ENCODE measurements around the gene CEP350. TPM values are rescaled to one million over a fixed set of nuclear protein-coding genes. Genes with fewer than 3 reads are reported as not detected.

CEP350 gene
- total and polyA plus RNA-seq, 2 of the 13 experiments (the other 11 are each of a cell fraction or from before 2014, with no cell fraction given): 7.6 to 35.9 TPM

DNA sequence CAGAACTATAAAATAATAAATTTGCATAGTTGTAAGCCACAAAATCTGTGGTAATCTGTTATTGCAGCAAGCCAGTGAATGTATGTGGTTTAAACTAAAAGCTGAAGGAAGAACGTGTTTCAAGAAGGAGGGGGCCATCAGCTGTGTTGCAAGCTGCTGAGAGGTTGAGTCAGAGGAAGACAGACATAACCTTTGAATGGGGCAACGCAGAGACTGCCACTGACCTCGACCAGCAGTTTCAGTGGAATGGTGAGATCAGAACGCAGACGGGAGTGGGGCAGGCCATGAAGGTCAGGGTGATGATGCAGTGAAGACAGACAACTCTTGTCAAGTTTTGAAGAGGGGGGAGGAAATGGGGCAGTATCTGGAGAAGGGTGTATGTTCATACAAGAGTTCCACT is 176.9 kb downstream of the CEP350 start (continued):
- TF ChIP-seq, protein P1, sequence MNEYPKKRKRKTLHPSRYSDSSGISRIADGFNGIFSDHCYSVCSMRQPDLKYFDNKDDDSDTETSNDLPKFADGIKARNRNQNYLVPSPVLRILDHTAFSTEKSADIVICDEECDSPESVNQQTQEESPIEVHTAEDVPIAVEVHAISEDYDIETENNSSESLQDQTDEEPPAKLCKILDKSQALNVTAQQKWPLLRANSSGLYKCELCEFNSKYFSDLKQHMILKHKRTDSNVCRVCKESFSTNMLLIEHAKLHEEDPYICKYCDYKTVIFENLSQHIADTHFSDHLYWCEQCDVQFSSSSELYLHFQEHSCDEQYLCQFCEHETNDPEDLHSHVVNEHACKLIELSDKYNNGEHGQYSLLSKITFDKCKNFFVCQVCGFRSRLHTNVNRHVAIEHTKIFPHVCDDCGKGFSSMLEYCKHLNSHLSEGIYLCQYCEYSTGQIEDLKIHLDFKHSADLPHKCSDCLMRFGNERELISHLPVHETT (CRISPR knock-in tag; conservative IDR thresholded peaks at IDR 0.05): no peak
- no peak for TF ChIP-seq ARNT2 (CRISPR knock-in tag; IDR thresholded peaks at IDR 0.05; ENCODE audit: low read depth)
- TF ChIP-seq ZNF329 (CRISPR knock-in tag; IDR thresholded peaks at IDR 0.05; ENCODE audit: low read depth): no peak
- TF ChIP-seq ZNF326 (CRISPR knock-in tag; IDR thresholded peaks at IDR 0.05; ENCODE audit: borderline replicate concordance): no peak
- TF ChIP-seq DNMT1 (CRISPR knock-in tag; IDR thresholded peaks at IDR 0.05): no peak
- TF ChIP-seq, protein P2, sequence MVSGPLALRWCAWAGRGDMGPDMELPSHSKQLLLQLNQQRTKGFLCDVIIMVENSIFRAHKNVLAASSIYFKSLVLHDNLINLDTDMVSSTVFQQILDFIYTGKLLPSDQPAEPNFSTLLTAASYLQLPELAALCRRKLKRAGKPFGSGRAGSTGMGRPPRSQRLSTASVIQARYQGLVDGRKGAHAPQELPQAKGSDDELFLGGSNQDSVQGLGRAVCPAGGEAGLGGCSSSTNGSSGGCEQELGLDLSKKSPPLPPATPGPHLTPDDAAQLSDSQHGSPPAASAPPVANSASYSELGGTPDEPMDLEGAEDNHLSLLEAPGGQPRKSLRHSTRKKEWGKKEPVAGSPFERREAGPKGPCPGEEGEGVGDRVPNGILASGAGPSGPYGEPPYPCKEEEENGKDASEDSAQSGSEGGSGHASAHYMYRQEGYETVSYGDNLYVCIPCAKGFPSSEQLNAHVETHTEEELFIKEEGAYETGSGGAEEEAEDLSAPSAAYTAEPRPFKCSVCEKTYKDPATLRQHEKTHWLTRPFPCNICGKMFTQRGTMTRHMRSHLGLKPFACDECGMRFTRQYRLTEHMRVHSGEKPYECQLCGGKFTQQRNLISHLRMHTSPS (CRISPR knock-in tag; IDR thresholded peaks at IDR 0.05; ENCODE audit: low read depth): no peak
- TF ChIP-seq NR2F1 (CRISPR knock-in tag; IDR thresholded peaks at IDR 0.05): peak in 1 of 2 experiments; percentile 32; a peak in 1 of 4 replicates
- TF ChIP-seq, protein P3, sequence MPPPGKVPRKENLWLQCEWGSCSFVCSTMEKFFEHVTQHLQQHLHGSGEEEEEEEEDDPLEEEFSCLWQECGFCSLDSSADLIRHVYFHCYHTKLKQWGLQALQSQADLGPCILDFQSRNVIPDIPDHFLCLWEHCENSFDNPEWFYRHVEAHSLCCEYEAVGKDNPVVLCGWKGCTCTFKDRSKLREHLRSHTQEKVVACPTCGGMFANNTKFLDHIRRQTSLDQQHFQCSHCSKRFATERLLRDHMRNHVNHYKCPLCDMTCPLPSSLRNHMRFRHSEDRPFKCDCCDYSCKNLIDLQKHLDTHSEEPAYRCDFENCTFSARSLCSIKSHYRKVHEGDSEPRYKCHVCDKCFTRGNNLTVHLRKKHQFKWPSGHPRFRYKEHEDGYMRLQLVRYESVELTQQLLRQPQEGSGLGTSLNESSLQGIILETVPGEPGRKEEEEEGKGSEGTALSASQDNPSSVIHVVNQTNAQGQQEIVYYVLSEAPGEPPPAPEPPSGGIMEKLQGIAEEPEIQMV (CRISPR knock-in tag; IDR thresholded peaks at IDR 0.05; ENCODE audit: low read depth): no peak
- peak; percentile 51 for TF ChIP-seq SKI (IDR thresholded peaks at IDR 0.05; ENCODE audit: partially characterized antibody)
- TF ChIP-seq HDAC2 (CRISPR knock-in tag; IDR thresholded peaks at IDR 0.05): no peak
- TF ChIP-seq SMARCE1 (IDR thresholded peaks at IDR 0.05; ENCODE audit: borderline replicate concordance): no peak
- no peak for TF ChIP-seq SRSF1 (optimal IDR thresholded peaks at IDR 0.05; ENCODE audit: low read depth, low read length)
- TF ChIP-seq KDM2A (CRISPR knock-in tag; IDR thresholded peaks at IDR 0.05; ENCODE audit: borderline replicate concordance, low read depth): no peak
- 0 out of 2 replicates have a peak, but pooled peaks have one; percentile 17 for TF ChIP-seq SOX5 (CRISPR knock-in tag; IDR thresholded peaks at IDR 0.05; ENCODE audit: borderline replicate concordance)
- no peak for TF ChIP-seq MEF2D (CRISPR knock-in tag; IDR thresholded peaks at IDR 0.05)
- peak; percentile 54; the same call in 1 of the 2 replicates for TF ChIP-seq RXRB (CRISPR knock-in tag; IDR thresholded peaks at IDR 0.05; ENCODE audit: borderline replicate concordance)
- TF ChIP-seq IRF2 (CRISPR knock-in tag; IDR thresholded peaks at IDR 0.05): 0 out of 2 replicates have a peak, but pooled peaks have one; percentile 29
- TF ChIP-seq CEBPG (CRISPR knock-in tag; IDR thresholded peaks at IDR 0.05): peak; percentile 57
- no peak for TF ChIP-seq TRIM24 (CRISPR knock-in tag; IDR thresholded peaks at IDR 0.05)
- no peak for TF ChIP-seq ZNF761 (CRISPR knock-in tag; conservative IDR thresholded peaks at IDR 0.05)
- TF ChIP-seq, protein P4, sequence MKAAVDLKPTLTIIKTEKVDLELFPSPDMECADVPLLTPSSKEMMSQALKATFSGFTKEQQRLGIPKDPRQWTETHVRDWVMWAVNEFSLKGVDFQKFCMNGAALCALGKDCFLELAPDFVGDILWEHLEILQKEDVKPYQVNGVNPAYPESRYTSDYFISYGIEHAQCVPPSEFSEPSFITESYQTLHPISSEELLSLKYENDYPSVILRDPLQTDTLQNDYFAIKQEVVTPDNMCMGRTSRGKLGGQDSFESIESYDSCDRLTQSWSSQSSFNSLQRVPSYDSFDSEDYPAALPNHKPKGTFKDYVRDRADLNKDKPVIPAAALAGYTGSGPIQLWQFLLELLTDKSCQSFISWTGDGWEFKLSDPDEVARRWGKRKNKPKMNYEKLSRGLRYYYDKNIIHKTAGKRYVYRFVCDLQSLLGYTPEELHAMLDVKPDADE (CRISPR knock-in tag; IDR thresholded peaks at IDR 0.05): no peak
- TF ChIP-seq FOXA3 (CRISPR knock-in tag; IDR thresholded peaks at IDR 0.05): peak; percentile 9; the same call in 1 of the 2 replicates
- no peak for TF ChIP-seq ZNF484 (CRISPR knock-in tag; IDR thresholded peaks at IDR 0.05; ENCODE audit: borderline replicate concordance, low read depth)
- TF ChIP-seq, protein P5, sequence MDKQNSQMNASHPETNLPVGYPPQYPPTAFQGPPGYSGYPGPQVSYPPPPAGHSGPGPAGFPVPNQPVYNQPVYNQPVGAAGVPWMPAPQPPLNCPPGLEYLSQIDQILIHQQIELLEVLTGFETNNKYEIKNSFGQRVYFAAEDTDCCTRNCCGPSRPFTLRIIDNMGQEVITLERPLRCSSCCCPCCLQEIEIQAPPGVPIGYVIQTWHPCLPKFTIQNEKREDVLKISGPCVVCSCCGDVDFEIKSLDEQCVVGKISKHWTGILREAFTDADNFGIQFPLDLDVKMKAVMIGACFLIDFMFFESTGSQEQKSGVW (CRISPR knock-in tag; IDR thresholded peaks at IDR 0.05; ENCODE audit: borderline replicate concordance): no peak
- no peak for TF ChIP-seq ZNF780A (CRISPR knock-in tag; IDR thresholded peaks at IDR 0.05)
